Measurements from ENCODE around the gene C4orf51. TPM values are rescaled to one million over a fixed set of nuclear protein-coding genes. Genes with fewer than 3 reads are reported as not detected.

C4orf51 gene
- total and polyA plus RNA-seq, 7 donors = not detected

GRCh38 chr4:145766273-145766672, 86.3 kb downstream of the C4orf51 start:
- TF ChIP-seq, protein P1, sequence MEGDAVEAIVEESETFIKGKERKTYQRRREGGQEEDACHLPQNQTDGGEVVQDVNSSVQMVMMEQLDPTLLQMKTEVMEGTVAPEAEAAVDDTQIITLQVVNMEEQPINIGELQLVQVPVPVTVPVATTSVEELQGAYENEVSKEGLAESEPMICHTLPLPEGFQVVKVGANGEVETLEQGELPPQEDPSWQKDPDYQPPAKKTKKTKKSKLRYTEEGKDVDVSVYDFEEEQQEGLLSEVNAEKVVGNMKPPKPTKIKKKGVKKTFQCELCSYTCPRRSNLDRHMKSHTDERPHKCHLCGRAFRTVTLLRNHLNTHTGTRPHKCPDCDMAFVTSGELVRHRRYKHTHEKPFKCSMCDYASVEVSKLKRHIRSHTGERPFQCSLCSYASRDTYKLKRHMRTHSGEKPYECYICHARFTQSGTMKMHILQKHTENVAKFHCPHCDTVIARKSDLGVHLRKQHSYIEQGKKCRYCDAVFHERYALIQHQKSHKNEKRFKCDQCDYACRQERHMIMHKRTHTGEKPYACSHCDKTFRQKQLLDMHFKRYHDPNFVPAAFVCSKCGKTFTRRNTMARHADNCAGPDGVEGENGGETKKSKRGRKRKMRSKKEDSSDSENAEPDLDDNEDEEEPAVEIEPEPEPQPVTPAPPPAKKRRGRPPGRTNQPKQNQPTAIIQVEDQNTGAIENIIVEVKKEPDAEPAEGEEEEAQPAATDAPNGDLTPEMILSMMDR (IDR thresholded peaks at IDR 0.05) = no peak
- DNase-seq (no peak), ATAC-seq (no peak)
- H3K27ac ChIP-seq = no peak overlapping the region
- intact Hi-C loops (cut with DNase I) = no loop called here
- peaks cover 5% of the 10 kb centered on the region for H3K4me1 ChIP-seq
- no peak overlapping the region for H3K4me3 ChIP-seq
- H3K27me3 ChIP-seq (ENCODE audit: insufficient read depth in 3 of 3, low read length in 2 of 3) = no peaks in the 10 kb centered on the region
- H3K36me3 ChIP-seq (ENCODE audit: insufficient read depth in 1 of 2, low read depth in 1 of 2) = peaks cover 4 to 40% of the 10 kb centered on the region in 2 donors
- no peaks in the 10 kb centered on the region for H3K9me3 ChIP-seq
- WGBS, 3 donors = 96% methylated on average over 5 of the region's 5 CpGs

DNA sequence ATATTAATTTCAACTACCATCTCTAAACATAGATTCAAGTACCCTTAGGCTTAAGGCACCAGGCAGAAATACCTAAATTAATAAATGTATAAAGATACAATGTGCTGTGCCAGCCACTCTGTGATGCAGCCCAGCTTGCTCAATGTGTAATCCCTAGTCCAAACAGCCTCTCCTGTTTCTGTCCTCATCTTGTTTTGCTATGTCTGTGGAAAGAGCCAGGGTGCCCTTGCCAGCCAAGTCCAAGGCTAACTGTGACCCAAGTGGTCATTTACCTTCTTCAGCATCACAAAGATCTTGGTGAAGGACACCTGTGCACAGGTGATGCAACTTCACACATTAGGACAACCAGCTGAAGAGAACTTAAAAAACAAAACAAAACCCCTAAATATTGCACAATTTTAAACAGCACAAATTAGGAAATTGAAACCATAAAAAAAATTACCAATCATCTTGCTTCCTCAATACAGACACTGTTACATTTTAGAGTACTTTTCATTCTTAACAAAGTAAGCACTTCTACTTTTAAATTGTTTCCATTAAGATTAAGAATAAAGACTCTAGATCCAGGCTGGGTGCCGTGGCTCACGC, 89.6 kb downstream of the C4orf51 start:
- intact Hi-C loops (cut with DNase I) = no loop called here
- no peak for DNase-seq
- Histone ChIP-seq H3K27me3 (ENCODE audit: insufficient read depth in 3 of 3, low read length in 2 of 3) (no peaks in the 10 kb centered on the region), H3K36me3 (ENCODE audit: insufficient read depth in 1 of 2, low read depth in 1 of 2) (peaks cover 4 to 34% of the 10 kb centered on the region in 2 donors), H3K27ac (no peak overlapping the region), H3K4me3 (no peak overlapping the region), H3K9me3 (no peaks in the 10 kb centered on the region), H3K4me1 (peaks cover 5% of the 10 kb centered on the region)
- peak in 3 of 4 donors; percentile 58 to 80 (median 61) for ATAC-seq
- 72 to 91% (median 87%) methylated on average over 2 of the region's 2 CpGs for WGBS, 3 donors
- TF ChIP-seq, protein P1 (IDR thresholded peaks at IDR 0.05) = no peak

DNA sequence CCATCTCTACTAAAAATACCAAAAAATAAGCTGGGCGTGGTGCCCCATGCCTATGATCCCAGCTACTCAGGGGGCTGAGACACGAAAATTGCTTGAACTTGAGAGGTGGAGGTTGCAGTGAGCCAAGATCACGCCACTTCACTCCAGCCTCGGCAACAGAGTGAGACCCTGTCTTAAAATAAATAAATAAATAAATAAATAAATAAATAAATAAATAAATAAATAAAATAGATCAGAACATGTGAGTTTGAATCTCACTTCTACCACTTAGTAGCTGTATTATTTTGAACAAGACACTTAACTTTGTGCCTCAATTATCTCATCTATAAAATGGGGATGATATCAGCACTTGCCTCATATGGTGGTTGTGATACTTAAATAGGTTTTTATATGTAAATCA, 90.2 kb downstream of the C4orf51 start:
- intact Hi-C loops (cut with DNase I) = no loop called here
- 88 to 96% (median 90%) methylated on average over 4 of the region's 4 CpGs for WGBS, 3 donors
- Histone ChIP-seq H3K27ac (no peak overlapping the region), H3K9me3 (no peaks in the 10 kb centered on the region), H3K4me3 (no peak overlapping the region), H3K4me1 (peaks cover 5% of the 10 kb centered on the region), H3K27me3 (ENCODE audit: insufficient read depth in 3 of 3, low read length in 2 of 3) (no peaks in the 10 kb centered on the region), H3K36me3 (ENCODE audit: insufficient read depth in 1 of 2, low read depth in 1 of 2) (peaks cover 0 to 34% of the 10 kb centered on the region in 2 donors)
- no peak for ATAC-seq
- DNase-seq = no peak
- TF ChIP-seq, protein P1 (IDR thresholded peaks at IDR 0.05) = no peak

- ATAC-seq (no peak), DNase-seq (no peak)
- H3K9me3 ChIP-seq = no peaks in the 10 kb centered on the region
- H3K36me3 ChIP-seq (ENCODE audit: insufficient read depth in 1 of 2, low read depth in 1 of 2) = peaks cover 2 to 43% of the 10 kb centered on the region in 2 donors
- WGBS, 3 donors = 90 to 95% (median 91%) methylated on average over 2 of the region's 2 CpGs
- H3K4me3 ChIP-seq = no peak overlapping the region
- peaks cover 5% of the 10 kb centered on the region for H3K4me1 ChIP-seq
- H3K27ac ChIP-seq = no peak overlapping the region
- intact Hi-C loops (cut with DNase I) = no loop called here
- no peaks in the 10 kb centered on the region for H3K27me3 ChIP-seq (ENCODE audit: insufficient read depth in 3 of 3, low read length in 2 of 3)
- TF ChIP-seq, protein P1 (IDR thresholded peaks at IDR 0.05) = no peak
Measured at GRCh38 chr4:145772347-145772746, 92.4 kb downstream of the C4orf51 start.
